Right hindlimb (tissue), 1 donor: ENCODE measurements around the gene GRM1.
A peak's percentile ranks its signal among the peaks of the same experiment; 100 is the strongest.

Source experiments
- DNase-seq: peaks from one replicate; pipeline ENCODE4 v3.0.0-alpha.2; 2018

Gene GRM1

DNA sequence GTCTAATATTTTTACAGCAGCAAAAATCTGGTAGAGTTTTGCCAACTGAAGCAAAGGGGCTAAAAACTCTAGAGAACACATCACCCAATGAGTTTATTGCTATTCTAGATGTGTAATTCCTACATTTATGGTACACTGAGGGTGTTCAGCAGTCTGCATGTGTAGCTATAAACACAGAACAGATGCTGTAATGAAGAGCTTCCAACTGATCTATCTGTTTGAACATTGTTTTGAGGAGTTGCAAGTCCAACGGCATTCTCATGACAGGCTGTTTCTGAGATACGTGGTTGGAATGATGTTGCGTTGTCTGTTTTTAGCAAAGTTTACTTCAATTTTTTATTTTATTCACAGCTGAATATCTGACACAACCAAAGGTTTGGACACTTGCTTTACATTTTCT, 373.6 kb downstream of the GRM1 start:
- no peak for DNase-seq

DNA sequence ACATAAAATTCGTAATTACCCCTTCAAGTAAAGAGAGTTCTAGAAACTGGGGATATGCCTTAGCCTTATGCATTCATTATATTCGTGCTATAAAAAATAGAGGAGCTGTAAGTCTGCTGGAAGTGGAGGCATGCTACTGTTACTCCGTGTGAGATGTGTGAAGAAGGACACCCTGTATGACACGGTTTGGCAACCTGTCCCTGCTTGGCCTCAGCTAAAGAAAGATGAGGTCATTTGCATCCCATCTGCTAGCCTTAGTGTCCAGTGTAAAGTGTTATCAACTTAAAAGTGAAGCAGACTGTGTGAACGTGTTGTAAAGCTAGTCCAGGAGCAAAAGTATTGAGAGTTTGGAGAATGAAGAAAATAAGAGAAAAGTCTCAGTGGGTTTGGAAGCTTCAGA, 379.7 kb downstream of the GRM1 start:
- DNase-seq: no peak

DNA sequence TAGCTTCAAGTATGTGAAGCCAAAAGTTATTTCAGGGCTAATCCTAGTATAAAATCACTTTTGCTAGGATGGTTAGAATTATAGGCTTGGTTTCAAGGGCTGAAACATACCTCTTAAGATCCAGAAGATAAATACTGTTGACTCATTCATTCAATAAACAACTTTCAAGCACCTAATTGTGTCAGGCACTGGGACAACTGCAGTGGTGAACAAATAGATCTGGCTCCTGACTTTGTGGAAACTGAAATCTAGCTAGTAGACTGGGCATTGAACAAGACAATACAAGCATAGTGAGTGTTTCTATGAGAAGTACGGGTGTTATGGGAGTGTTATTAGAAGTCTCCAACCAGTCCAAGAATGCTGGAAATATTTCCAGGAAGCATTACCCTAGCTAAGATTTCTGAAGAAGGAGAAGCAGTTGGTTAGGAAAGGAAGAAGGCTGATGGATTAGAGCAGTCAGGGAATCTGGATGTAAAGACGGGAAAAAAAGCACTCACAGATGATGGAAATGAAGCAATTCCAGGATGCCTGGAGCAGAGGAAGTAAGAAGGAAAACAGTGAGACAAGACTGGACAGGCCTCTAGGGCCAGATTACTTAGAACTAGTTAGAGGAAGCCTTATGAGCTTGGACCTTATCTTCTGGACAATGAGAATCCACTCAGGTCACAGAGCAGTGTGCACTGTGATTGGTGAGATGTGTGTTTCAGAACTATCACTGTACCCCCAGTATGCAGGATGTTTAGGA, 382.2 kb downstream of the GRM1 start:
- no peak for DNase-seq

DNA sequence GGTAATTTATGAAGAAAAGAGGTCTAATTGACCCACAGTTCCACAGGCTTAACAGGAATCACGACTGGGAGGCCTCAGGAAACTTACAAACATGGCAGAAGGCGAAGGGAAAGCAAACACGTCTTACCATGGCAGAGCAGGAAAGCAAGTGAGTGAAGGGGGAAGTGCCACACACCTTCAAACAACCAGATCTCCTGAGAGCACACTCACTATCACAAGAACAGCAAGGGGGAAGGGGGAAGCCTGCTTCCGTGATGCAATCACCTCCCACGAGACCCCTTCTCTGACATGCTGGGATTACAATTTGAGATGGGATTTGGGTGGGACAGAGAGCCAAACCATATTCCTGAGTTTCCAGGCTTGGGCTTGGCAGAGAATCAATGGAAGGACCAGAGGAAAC, 390.7 kb downstream of the GRM1 start:
- no peak for DNase-seq

DNA sequence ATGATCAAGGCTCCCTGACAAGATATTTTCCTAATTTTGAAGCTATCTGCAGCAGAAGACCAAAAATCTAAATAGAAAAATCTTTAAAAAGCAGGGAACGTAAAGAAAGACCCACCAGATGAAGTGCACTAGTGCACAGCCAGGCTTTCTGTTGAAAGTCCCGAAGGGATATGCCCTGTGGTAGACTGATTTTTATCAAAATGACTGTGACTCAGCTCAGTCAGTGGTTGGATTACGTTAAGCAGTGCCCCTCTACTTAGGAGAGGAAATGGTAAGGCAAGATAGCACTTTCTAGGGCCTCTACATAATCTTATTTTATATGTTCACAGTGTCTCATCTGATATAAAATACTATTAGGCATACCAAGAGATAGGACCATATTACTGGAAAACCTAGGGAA, 391.4 kb downstream of the GRM1 start:
- no peak for DNase-seq

DNA sequence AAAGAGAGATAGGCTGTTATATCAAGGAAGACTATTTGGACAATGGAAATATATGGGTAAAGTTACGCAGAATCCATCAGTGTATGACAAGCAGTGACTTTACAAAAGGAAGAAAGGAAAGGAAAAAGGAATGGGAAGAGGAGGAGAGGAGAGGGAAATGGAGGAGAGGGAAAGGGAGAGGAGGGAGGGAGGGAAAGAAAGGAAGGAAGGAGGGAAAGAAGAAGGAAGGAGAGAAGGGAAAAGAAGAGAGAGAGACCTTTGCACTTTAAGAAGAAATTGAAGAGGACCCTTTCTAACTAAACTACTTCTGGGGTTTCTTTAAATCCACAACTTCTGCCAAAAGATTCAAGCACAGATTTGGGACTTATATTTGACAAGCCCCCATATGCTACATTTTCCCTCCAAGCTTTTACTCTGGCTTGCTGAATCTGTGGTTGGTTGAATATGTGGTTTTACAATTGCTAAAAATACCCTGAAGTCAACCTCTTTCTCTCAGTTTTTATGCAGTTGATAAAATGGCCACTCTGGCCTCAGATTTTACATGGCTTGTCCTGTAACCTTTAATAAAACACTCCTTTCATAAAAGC, 394.0 kb downstream of the GRM1 start:
- DNase-seq: no peak

DNA sequence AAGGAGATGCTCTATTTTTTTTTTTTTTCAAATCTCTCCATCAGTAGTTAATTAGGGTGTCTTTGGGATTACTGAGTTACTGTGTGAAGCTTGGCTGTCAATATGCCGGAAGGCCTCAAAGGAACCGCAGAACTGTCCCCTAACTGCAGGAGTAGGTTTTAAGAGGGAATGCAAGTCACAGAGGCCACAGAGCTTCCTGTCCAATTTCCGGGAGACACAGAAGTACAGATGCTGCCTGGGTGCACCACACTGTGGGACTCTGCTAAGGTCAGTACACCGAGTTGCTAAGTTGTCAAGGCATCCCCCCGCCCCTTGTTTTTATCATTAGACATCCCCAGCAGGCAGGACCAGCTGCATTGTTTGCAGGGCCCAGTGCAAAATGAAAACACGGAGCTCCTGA, 394.6 kb downstream of the GRM1 start:
- no peak for DNase-seq

DNA sequence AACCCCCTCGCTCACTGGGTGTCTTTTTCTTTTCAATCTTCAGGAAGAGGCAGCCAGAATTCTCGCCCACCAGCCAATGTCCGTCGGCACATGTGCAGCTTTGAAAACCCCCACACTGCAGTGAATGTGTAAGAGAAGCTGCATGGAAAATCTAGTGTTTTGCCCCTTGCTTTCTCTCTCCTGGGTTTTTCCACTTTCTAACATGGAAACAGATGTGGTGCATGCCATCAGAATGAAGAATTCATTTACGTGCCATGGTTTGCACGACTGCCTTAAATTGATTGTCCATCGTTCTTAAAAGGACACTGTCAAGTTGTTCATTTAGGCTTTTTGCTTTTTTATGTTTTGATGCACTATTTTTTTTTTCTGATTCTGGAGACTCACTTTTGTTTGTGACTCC, 397.7 kb downstream of the GRM1 start:
- DNase-seq: peak; percentile 41

DNA sequence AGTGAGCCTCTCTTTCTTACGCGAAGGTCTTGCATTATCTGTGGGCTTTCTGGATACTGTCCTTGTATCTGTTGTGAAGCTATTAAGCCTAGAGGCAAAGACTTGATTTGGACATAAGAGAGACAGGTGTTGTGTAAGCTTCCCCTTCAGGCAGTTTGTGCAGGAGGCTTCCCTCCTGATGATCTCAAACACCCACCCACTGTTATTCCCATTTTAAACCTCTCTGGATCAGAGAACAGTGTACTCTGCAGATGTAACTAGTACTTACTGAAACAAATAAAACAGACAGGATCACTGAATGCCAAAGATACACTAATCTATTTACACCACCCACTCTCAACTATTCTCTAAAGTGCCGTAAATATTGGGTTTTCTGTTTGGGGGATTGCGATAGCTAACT, 401.0 kb downstream of the GRM1 start:
- DNase-seq: no peak

DNA sequence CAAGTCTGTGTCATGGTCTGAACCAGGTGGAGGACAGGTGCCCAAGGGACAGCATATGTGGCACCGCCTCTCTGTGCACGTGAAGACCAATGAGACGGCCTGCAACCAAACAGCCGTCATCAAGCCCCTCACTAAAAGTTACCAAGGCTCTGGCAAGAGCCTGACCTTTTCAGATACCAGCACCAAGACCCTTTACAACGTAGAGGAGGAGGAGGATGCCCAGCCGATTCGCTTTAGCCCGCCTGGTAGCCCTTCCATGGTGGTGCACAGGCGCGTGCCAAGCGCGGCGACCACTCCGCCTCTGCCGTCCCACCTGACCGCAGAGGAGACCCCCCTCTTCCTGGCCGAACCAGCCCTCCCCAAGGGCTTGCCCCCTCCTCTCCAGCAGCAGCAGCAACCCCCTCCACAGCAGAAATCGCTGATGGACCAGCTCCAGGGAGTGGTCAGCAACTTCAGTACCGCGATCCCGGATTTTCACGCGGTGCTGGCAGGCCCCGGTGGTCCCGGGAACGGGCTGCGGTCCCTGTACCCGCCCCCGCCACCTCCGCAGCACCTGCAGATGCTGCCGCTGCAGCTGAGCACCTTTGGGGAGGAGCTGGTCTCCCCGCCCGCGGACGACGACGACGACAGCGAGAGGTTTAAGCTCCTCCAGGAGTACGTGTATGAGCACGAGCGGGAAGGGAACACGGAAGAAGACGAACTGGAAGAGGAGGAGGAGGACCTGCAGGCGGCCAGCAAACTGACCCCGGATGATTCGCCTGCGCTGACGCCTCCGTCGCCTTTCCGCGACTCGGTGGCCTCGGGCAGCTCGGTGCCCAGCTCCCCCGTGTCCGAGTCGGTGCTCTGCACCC, 405.2 kb downstream of the GRM1 start:
- DNase-seq: peak; percentile 36

DNA sequence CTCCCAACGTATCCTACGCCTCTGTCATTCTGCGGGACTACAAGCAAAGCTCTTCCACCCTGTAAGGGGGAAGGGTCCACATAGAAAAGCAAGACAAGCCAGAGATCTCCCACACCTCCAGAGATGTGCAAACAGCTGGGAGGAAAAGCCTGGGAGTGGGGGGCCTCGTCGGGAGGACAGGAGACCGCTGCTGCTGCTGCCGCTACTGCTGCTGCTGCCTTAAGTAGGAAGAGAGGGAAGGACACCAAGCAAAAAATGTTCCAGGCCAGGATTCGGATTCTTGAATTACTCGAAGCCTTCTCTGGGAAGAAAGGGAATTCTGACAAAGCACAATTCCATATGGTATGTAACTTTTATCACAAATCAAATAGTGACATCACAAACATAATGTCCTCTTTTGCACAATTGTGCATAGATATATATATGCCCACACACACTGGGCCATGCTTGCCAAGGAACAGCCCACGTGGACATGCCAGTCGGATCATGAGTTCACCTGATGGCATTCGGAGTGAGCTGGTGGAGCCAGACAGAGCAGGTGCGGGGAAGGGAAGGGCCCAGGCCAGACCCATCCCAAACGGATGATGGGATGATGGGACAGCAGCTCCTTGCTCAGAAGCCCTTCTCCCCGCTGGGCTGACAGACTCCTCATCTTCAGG, 406.0 kb downstream of the GRM1 start:
- peak; percentile 26 for DNase-seq

DNA sequence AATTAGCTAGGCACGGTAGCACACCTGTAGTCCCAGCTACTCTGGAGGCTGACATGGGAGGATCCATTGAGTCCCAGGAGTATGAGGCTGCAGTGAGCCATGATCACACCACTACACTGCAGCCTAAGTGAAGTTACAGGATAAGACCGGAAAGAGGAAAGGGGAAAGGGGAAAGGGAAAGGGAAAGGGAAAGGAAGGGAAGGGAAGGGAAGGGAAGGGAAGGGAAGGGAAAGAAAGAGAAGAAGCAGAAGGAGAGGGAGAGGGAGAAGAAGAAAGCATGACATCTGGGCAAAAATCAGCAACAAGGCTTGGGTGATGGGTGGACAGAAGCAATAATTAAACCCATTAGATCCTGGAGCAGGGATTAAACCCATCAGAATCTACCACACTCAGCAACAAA, 413.0 kb downstream of the GRM1 start:
- no peak for DNase-seq

DNA sequence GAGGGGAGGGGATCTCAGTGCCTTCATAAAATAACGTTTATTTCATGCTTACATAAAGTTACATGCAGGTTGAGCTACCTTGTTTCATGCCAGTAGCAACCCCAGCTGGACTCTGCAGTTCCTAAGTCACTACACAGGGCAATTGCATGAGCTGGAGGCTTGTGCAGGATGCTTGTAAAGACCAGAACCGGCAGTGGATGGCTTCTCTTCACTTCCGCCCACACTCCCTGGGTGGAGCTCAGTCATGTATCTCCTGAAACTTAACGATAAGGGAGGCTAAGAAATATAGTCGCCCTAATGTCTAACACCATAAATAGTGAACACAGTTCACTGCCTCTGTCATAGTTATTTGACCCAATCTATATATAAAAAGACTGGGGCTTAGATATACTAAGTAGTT, 415.3 kb downstream of the GRM1 start:
- no peak for DNase-seq

DNA sequence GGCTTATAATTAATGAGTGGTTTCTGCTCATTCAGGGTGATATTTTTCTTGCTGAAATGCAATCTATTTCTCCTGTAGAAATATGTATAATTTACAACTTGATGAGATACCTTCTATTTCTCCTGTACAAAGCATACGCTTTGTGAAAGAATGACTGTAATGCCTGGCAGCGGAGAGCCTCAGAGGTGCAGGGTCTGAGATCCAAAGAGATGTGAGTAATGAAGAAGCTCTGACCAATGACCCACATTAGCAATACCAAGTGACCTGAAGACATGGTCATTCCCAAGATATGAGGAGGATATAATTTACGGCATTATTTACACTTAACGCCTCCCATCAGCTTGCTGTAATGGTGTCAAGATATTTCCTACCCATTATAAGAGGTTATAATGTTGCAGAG, 416.4 kb downstream of the GRM1 start:
- no peak for DNase-seq

DNA sequence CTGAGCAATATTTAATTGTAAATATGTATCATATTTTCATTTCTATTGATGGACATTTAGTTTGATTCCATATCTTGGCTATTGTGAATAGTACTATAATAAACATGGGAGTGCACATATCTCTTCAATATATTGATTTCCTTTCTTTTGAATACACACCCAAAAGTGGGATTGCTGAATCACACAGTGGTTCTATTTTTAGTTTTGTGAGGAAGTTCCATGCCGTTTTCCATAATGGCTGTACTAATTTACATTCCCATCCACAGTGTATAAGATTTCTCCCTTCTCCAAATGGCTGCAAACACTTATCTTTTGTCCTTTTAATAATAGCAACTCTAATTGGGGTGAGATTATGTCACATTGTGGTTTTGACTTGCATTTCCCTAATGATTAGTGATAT, 428.0 kb downstream of the GRM1 start:
- DNase-seq: no peak

DNA sequence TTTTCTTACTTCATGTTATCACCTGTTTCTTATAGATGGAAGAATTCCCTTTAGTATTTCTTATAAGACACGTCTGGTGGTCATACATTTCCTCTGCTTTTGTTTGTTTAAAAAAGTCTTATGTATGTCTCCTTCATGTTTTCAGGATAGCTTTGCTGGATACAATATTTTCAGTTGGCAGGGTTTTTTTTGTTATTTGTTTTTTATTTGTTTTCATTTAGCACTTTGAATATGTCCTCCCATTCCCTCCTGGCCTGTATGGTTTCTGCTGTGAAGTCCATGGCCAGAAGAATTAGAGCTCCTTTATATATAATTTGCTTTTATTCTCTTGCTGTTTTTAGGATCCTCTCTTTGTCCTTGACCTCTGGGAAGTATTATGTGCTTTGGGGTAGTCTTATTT, 432.1 kb downstream of the GRM1 start:
- no peak for DNase-seq

DNA sequence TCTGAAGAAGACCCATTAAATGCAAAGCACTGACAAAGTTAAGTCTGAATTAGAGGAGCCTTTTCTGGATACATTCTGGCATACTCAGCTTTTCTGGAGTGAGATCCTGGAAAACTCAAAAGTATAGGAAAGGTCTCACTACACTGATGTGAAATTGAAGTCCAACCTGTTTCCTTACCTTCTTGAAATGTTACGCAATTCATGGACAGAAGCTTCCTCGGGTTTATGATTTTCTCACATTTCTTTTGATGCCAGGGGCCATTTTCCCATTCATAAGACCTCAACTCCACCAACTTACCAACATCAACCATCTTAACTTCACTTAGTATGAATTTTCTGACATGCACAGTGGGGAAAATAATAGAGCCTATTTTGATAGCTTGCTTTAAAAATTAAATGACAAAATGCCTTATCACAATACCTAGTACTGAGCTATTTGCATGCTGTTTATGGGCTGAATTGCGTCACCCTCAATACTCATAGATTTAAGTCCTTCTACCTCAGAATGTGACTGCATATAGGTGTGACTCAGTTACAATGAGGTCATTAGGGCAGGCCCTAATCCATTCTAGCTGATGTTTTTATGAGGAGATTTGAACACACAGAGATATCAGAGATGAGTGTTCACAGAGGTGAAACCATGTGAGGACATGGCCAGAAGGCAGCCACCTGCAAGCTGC, 441.4 kb downstream of the GRM1 start:
- DNase-seq: no peak

DNA sequence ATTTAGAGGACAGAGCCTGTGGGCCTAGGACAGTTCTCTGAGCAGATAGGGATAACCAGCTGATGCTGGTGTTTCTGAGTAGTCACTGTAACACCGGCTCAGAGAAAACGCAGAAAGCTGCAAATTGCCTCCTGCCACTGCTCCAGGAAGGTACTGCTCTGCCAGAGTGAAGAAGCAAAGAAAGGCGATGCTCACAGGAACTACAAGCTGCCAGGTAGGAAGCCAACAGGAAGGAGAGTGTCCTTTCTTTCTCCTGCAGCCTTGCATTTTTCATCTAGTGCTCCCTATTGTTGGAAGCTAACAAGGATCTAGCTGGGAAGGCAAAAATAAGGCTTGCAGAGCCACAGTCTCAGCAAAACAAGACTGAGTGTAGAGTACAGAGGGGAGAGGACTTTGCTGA, 444.1 kb downstream of the GRM1 start:
- DNase-seq: no peak

DNA sequence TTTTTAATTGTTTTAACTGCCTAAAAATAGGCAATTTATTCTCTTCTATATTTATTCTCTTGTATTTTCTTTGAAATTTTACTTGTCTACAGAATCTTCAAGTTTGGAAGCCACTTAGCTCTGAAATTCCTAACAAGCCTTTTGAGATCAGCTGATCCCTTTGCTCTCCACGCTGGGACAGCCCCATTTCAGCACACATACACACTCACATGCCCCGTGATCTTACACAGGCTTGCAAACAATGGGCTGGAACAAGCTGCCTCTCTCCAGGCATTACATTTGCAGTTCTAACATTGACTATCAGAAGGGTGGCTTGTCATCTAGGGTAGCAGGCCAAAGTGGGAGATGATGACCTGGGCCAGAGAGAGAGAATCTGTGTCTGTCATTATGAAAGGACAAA, 452.7 kb downstream of the GRM1 start:
- no peak for DNase-seq

DNA sequence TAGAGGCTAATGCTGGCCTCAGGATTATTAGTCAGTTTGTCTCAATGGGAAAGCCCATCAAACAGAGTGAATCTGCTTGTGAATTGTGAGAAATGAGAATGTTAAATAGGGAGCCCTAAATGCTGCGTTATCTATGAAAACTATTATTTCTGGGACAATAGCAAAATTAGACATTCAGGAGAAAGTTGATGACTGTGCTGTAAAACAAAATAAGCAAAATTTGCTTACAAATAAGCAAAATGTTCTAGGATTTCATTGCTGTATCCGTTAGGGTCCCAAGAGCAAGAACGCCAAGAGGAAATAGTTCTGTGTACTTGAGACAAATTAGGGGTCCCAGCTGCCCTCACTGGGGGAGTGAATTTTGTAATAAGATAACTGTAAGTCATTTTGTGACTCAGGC, 455.5 kb downstream of the GRM1 start:
- DNase-seq: no peak
